Psoas muscle (tissue), 8 donors: ENCODE measurements around the gene BRD7. TPM values are rescaled to one million over a fixed set of nuclear protein-coding genes. Genes with fewer than 3 reads are reported as not detected.

Source experiments
- ATAC-seq, 4 donors: fragments of 200-7000 bp; cut with Tn5 transposase; one replicate each; pipeline ENCODE4 v1.9.1; 2020; ENCODE audit warnings: moderate library complexity in 3 of 4, mild to moderate bottlenecking in 2 of 4
- DNase-seq, 2 donors: peaks; one replicate each; pipeline ENCODE4 v3.0.0-alpha.2; 2020
- H3K27ac ChIP-seq: fragments of 200-600 bp; one replicate; pipeline ENCODE4 v1.8.0; 2022
- H3K27me3 ChIP-seq, 3 donors: fragments of 200-600 bp in 1 of 3; one replicate each; pipeline versions ENCODE4 v1.6.1 to v1.8.0; 2013 to 2022; ENCODE audit warnings: low read length in 2 of 3, mild to moderate bottlenecking in 2 of 3, moderate library complexity in 1 of 3; ENCODE audit not compliant: insufficient read depth in 3 of 3
- H3K36me3 ChIP-seq, 2 donors: fragments of 200-600 bp in 1 of 2; one replicate each; pipeline versions ENCODE4 v1.6.1 to v1.8.0; 2013 to 2022; ENCODE audit warnings: low read depth in 1 of 2, mild to moderate bottlenecking in 1 of 2, moderate library complexity in 1 of 2; ENCODE audit not compliant: insufficient read depth in 1 of 2
- H3K4me1 ChIP-seq: fragments of 200-600 bp; one replicate; pipeline ENCODE4 v1.8.0; 2022
- H3K4me3 ChIP-seq: fragments of 200-600 bp; one replicate; pipeline ENCODE4 v1.8.0; 2022; ENCODE audit warnings: mild to moderate bottlenecking
- H3K9me3 ChIP-seq: fragments of 200-600 bp; one replicate; pipeline ENCODE4 v1.8.0; 2022
- CTCF ChIP-seq: fragments of 200-600 bp; IDR thresholded peaks from one replicate; pipeline ENCODE4 v1.8.0; 2022; ENCODE audit warnings: antibody characterized with exemption
- WGBS, 3 donors: extraction: QIAGEN DNeasy Blood & Tissue Kit; methylation state at CpG; one replicate each; pipeline versions ENCODE4 v1.1.6 to v1.1.7; 2013; 5-methylcytosine and 5-hydroxymethylcytosine counted together
- intact Hi-C, 2 donors: fragments of 100-400 bp; cut with DNase I; formaldehyde crosslinking; loops; one replicate each; pipeline versions ENCODE4 v1.11.0 to v1.14.2; 2022
- long read RNA-seq, 2 donors: library from polyadenylated mRNA; unstranded; transcript quantifications; one replicate each; pipeline ENCODE4 v2.0.0, GENCODE V29; 2021
- polyA plus RNA-seq, 3 donors: library from polyadenylated mRNA; stranded (reverse); fragments of 200-250 nt; gene quantifications; one replicate each; pipeline ENCODE4 v1.2.3, GENCODE V29; 2013
- total RNA-seq, 4 donors: library from RNA; stranded (reverse); fragmentation: NEBNext Ultra II Directional in 2 of 4; extraction: Animal tissue kit (Norgen Biotek cat#: 25700) in 2 of 4; gene quantifications; one replicate each; pipeline versions ENCODE4 v1.2.1 to v1.2.4, GENCODE V29; 2021 to 2023
- donor health status: healthy with polysubstance abuse.
- donor health status: DM: no; HTN: no; CAD: no; lungs with moderate emphysema.
- donor health status: Bipolar disorder and iron deficiency.
- donor health status: healthy.
- donor health status: DM: yes; HTN: yes; CAD: no.
- donor health status: DM: no; HTN: no; CAD: no.
- donor health status: DM: no; HTN: no; CAD: no.
- donor health status: DM: yes; HTN: yes; CAD: no.

Gene BRD7
- total RNA-seq, result 10 to 100 TPM; 47.5 to 77.1 (median 52.4) TPM
- polyA plus RNA-seq, result 10 to 100 TPM; 32.4 to 56.4 (median 48.9) TPM
- long read RNA-seq, donor 1, full-length matches to known transcripts, result 15 of 42 reads
- long read RNA-seq, donor 1, partial matches to known transcripts, result 22 of 42 reads
- long read RNA-seq, donor 1, other reads (novel, unspliced or antisense), result 5 of 42 reads
- long read RNA-seq, donor 2, full-length matches to known transcripts, result 41 of 89 reads
- long read RNA-seq, donor 2, partial matches to known transcripts, result 38 of 89 reads
- long read RNA-seq, donor 2, other reads (novel, unspliced or antisense), result 10 of 89 reads

DNA sequence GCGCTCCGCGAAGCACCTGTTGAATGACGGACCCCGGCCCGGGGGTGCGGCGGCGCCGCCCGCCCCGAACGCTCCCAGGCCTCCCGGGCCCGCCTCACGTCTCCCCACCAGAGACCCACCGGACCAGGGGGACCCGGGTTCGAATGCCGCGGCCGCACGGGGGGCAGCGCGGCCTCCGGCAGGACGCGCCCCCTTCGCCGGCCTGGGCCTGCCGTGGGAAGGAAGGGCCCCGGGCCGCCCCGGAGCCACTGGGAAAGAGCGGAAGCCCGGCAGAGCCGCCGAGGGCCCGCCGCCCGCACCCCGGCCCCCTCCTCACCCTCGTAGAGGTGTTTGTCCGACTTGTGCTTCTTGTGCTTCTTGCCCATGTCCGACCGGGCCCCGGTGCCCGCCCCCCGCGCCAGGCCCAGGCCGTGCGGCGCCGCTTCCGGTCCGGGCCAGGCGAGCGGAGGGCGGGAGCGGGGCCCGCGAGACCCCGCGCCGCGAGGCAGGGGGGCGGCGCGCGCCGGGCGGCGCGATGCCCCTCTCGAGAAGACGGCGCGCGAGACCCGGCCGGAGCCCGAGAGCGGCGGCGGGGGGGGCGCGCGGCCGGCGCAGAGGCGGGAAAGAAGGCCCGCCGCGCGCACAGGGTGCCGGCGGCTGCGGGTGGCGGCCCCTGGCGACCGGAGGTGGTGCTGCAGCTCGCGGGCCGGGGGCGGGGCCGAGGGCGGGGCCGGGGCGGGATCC lies at the start of gene BRD7:
Gene BRD7 (minus strand): TSS at position 579 of the 723 bp plus-strand sequence. CDS start 214 bp downstream, at position 365.
- intact Hi-C loops, result loop anchor here (5.0 to 10.0 kb wide), 4 partner anchors 154 to 376 kb away; partner anchors contain the start of genes CYLD (in 2 of the 2) and CNEP1R1 (in 1 of the 2)
- DNase-seq (peak; percentile 69 to 80), ATAC-seq (peak; percentile 81 to 90 (median 84))
- Histone ChIP-seq H3K36me3 (peaks cover 0 to 39% of the 10 kb centered on the region in 2 donors), H3K27me3 (no peaks in the 10 kb centered on the region), H3K9me3 (no peaks in the 10 kb centered on the region), H3K4me3 (peak within 1 kb of the TSS; percentile 94), H3K27ac (peak within 1 kb of the TSS; percentile 82), H3K4me1 (peaks cover 22% of the 10 kb centered on the region)
- 0 to 1% (median 0%) methylated on average over 31 to 108 of the region's 109 CpGs for WGBS, 3 donors
- TF ChIP-seq CTCF, result peak; percentile 77

- no peaks in the 10 kb centered on the region for H3K4me1 ChIP-seq
- H3K4me3 ChIP-seq, result no peak overlapping the region
- no peaks in the 10 kb centered on the region for H3K36me3 ChIP-seq
- H3K27ac ChIP-seq, result no peak overlapping the region
- 66 to 72% (median 70%) methylated on average over 3 of the region's 3 CpGs for WGBS, 3 donors
- ATAC-seq, result no peak
- no peaks in the 10 kb centered on the region for H3K27me3 ChIP-seq
- DNase-seq, result no peak
- no peak for TF ChIP-seq CTCF
- intact Hi-C loops, result no loop called here
- peaks cover 27% of the 10 kb centered on the region for H3K9me3 ChIP-seq
These were observed 47.6 kb upstream of the BRD7 start for GRCh38 chr16:50416388-50416787.

GRCh38 chr16:50414152-50414551 lies 45.4 kb upstream of the BRD7 start:
- Histone ChIP-seq H3K9me3 (peaks cover 19% of the 10 kb centered on the region), H3K4me3 (no peak overlapping the region), H3K27me3 (no peaks in the 10 kb centered on the region), H3K36me3 (no peaks in the 10 kb centered on the region), H3K27ac (no peak overlapping the region), H3K4me1 (no peaks in the 10 kb centered on the region)
- DNase-seq, result no peak
- TF ChIP-seq CTCF, result no peak
- intact Hi-C loops, result no loop called here
- ATAC-seq, result no peak

DNA sequence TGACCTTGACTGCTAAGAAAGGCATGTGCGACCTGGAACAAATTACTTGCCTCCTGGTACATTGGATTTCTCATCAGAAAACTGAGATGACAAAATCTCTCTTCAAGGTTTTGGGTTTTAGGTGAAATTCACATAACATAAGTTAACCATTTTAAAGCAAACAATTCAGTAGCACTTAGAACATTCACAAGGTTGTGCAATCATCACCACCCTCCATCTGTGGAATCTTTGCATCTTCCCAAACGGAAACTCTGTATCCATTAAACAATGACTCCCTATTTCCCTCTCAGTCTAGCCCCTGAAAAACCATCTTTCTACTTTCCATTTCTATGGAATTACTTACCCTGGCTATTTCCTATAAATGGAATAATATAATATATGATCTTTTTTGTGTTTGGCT lies 42.2 kb upstream of the BRD7 start:
- no peaks in the 10 kb centered on the region for H3K27me3 ChIP-seq
- 70 to 81% (median 75%) methylated on average over 2 of the region's 2 CpGs for WGBS, 3 donors
- no peak for TF ChIP-seq CTCF
- intact Hi-C loops, result no loop called here
- DNase-seq (no peak), ATAC-seq (no peak)
- no peak overlapping the region for H3K27ac ChIP-seq
- H3K36me3 ChIP-seq, result no peaks in the 10 kb centered on the region
- peaks cover under 1% of the 10 kb centered on the region for H3K9me3 ChIP-seq
- no peak overlapping the region for H3K4me3 ChIP-seq
- H3K4me1 ChIP-seq, result no peaks in the 10 kb centered on the region
